Activated naive CD8-positive, alpha-beta T cell treated with anti-CD3 and anti-CD28 coated beads, Interleukin-2, amount 50 U/mL, for 24 hours (primary cell): ENCODE measurements around the gene KLK13.

ENCODE experiments used
- ATAC-seq: fragments of 150-1000 bp; cut with Tn5 transposase; one replicate; pipeline ENCODE4 v1.10.0; 2021
- DNase-seq: peaks from one replicate; pipeline ENCODE4 v3.0.0; 2021
- H3K27ac Mint-ChIP-seq: one replicate; pipeline ENCODE4 v1.8.0; 2021; ENCODE audit warnings: mild to moderate bottlenecking, mixed read lengths
- H3K27me3 Mint-ChIP-seq: one replicate; pipeline ENCODE4 v1.8.0; 2021; ENCODE audit warnings: mixed read lengths
- H3K36me3 Mint-ChIP-seq: one replicate; pipeline ENCODE4 v1.8.0; 2021; ENCODE audit warnings: low read depth, mixed read lengths
- H3K4me1 Mint-ChIP-seq: one replicate; pipeline ENCODE4 v1.8.0; 2021; ENCODE audit warnings: mixed read lengths
- H3K4me3 Mint-ChIP-seq: one replicate; pipeline ENCODE4 v1.8.0; 2021; ENCODE audit warnings: mild to moderate bottlenecking, moderate library complexity, mixed read lengths
- H3K9me3 Mint-ChIP-seq: one replicate; pipeline ENCODE4 v1.8.0; 2021; ENCODE audit warnings: mixed read lengths

The KLK13 gene

GRCh38 chr19:51097796-51098195 is 32.9 kb upstream of the KLK13 start:
- no peaks in the 10 kb centered on the region for H3K9me3 Mint-ChIP-seq
- ATAC-seq, result no peak
- peaks cover 17% of the 10 kb centered on the region for H3K36me3 Mint-ChIP-seq
- no peaks in the 10 kb centered on the region for H3K27me3 Mint-ChIP-seq
- no peak for DNase-seq
- H3K4me1 Mint-ChIP-seq, result peaks cover 10% of the 10 kb centered on the region
- H3K4me3 Mint-ChIP-seq, result no peak overlapping the region
- H3K27ac Mint-ChIP-seq, result no peak overlapping the region

GRCh38 chr19:51097166-51097738 is 32.4 kb upstream of the KLK13 start:
- H3K36me3 Mint-ChIP-seq, result peaks cover 13% of the 10 kb centered on the region
- H3K27me3 Mint-ChIP-seq, result no peaks in the 10 kb centered on the region
- peak; percentile 84 for DNase-seq
- ATAC-seq, result peak; percentile 45
- no peak overlapping the region for H3K4me3 Mint-ChIP-seq
- no peaks in the 10 kb centered on the region for H3K9me3 Mint-ChIP-seq
- H3K27ac Mint-ChIP-seq, result no peak overlapping the region
- peaks cover 5% of the 10 kb centered on the region for H3K4me1 Mint-ChIP-seq

DNA sequence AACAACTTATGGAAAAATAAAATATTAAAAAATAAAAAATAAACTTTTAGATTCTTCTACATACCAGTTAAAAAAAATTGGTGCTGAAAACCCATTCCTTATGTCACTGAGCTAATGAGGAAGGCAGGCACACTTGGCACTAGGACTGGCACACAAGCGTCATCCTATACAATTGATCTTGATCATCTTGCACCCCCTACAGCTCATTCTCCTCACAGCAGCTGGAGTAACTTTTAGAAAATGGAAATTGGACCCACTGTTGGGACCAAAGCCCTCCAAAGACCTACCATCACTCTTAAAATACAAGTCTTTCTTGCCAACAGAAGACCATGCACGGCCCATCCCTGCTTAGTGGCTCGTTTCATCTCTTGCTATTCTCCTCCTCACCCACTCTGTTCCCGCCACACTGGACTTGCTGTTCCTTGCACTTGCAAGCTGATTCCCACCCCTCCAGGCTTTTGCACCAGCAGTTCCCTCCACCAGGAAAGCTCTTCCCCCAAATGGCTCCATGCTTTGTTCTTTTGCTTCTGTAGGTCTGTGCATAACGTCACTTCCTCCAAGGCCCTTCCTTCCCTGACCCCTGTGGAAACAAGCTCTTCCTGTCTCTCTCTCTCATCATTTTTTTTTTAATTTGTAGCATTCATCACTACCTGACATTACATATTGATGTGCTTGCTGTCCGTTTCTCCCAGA is 31.7 kb upstream of the KLK13 start:
- DNase-seq (no peak), ATAC-seq (no peak)
- peaks cover 13% of the 10 kb centered on the region for H3K36me3 Mint-ChIP-seq
- H3K9me3 Mint-ChIP-seq, result no peaks in the 10 kb centered on the region
- peaks cover 5% of the 10 kb centered on the region for H3K4me1 Mint-ChIP-seq
- no peak overlapping the region for H3K27ac Mint-ChIP-seq
- no peaks in the 10 kb centered on the region for H3K27me3 Mint-ChIP-seq
- H3K4me3 Mint-ChIP-seq, result no peak overlapping the region

DNA sequence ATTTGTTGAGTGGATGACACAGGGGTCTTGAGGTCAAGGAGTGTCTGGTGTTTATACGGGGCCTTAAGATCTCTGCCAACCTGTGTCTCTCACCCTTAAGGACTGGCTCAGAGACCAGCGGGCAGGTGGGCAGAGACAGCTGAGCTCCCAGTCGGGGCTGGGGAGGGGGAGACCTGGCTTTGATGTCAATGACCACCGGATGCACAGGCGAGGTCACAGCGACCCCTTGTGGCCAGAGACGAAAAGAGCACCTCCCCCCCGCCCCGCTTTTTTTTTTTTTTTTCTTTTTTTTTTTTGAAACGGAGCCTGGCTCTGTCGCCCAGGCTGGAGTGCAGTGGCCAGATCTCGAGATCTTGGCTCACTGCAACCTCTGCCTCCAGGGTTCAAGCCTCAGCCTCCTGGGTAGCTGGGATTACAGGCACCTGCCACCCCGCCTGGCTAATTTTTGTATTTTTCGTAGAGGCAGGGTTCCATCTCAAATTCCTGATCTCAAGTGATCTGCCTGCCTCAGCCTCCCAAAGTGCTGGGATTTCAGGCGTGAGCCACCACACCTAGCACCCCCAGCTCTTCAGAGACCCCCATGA is 29.9 kb upstream of the KLK13 start:
- Mint-ChIP-seq H3K4me3 (no peak overlapping the region), H3K27ac (no peak overlapping the region)
- peak; percentile 38 for DNase-seq

GRCh38 chr19:51093510-51094345 is 28.8 kb upstream of the KLK13 start:
- H3K4me1 Mint-ChIP-seq, result peaks cover 3% of the 10 kb centered on the region
- H3K9me3 Mint-ChIP-seq, result no peaks in the 10 kb centered on the region
- no peaks in the 10 kb centered on the region for H3K27me3 Mint-ChIP-seq
- DNase-seq (no peak), ATAC-seq (no peak)
- no peak overlapping the region for H3K4me3 Mint-ChIP-seq
- peaks cover 11% of the 10 kb centered on the region for H3K36me3 Mint-ChIP-seq
- H3K27ac Mint-ChIP-seq, result no peak overlapping the region

More for the DNA sequence above, 29.9 kb upstream of the KLK13 start:
- no peak for ATAC-seq
- Mint-ChIP-seq H3K27me3 (no peaks in the 10 kb centered on the region), H3K36me3 (peaks cover 13% of the 10 kb centered on the region), H3K9me3 (no peaks in the 10 kb centered on the region), H3K4me1 (peaks cover 5% of the 10 kb centered on the region)

- Mint-ChIP-seq H3K4me1 (peaks cover 3% of the 10 kb centered on the region), H3K27me3 (no peaks in the 10 kb centered on the region), H3K27ac (no peak overlapping the region), H3K9me3 (no peaks in the 10 kb centered on the region), H3K36me3 (peaks cover 11% of the 10 kb centered on the region), H3K4me3 (no peak overlapping the region)
- no peak for DNase-seq
- ATAC-seq, result no peak
Measured at GRCh38 chr19:51093101-51093500, 28.2 kb upstream of the KLK13 start.

DNA sequence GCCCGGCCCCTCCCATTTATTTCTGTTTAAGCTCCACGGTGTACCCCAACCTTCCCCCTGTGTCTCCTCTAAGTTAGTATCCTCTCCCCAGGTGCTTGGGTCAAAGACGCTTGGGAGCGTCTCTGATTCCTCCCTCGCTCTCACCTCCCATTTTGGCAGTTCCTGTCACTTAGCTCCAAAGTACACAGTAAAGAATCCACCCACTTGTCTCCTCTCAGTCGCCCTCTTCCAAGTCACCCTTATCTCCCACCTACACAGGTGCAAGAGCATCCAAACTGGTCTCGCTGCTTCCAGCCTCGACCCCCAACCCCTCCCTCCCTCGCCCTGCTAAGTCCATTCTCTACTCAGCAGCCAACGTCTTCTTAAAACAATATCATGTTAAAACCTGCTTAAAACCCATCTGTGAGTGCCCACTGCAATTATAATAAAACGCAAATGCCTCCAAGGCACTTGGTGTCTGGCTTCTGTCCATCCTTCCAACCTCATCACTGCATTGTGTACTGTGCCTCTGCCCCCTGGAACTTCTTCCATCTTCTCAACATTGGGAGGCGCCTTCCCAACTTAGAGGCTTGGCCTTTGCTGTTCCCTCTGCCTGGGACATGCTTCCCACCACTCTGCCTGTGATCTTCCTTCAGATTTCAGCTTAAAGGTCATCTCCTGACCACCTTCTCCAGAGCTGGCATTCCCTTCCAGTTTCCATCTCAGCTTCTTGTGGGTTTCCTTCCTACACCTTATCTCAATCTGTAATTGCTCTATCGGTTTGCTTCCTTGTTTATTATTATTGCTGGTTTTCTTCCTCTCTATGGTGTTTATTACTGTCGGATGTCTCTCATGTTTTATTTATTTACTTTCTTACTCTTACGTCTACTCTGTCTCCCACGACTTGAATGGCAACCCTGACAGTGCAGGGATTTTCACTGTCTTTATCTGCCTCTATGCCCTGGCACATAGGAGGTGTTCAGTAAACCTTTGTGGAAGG is 27.3 kb upstream of the KLK13 start:
- Mint-ChIP-seq H3K4me1 (peaks cover 3% of the 10 kb centered on the region), H3K27ac (no peak overlapping the region), H3K4me3 (no peak overlapping the region), H3K9me3 (no peaks in the 10 kb centered on the region), H3K36me3 (peaks cover 8% of the 10 kb centered on the region), H3K27me3 (no peaks in the 10 kb centered on the region)
- DNase-seq, result no peak
- ATAC-seq, result no peak

DNA sequence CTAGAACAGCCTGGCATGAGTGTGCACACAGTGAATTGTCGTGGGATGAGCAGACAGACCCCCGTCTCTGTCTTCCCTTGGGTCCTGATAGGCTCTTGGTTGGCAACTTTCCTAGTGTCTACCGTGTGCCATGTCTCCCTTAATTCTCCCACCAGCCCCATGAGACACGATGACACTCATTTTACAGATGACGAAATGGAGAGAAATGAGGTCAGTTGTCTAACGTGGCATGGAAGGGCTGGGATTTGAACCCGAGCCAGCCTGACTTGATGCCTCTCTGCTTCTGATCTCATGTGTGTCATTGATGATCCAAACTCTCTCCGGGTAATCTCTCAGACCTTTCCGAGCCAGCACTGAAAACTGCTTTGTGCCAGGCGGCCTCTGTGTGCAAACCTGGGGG is 26.2 kb upstream of the KLK13 start:
- Mint-ChIP-seq H3K36me3 (peaks cover 2% of the 10 kb centered on the region), H3K4me3 (no peak overlapping the region)

GRCh38 chr19:51090471-51090870 is 25.6 kb upstream of the KLK13 start:
- ATAC-seq (no peak), DNase-seq (no peak)
- Mint-ChIP-seq H3K4me3 (no peak overlapping the region), H3K4me1 (no peaks in the 10 kb centered on the region), H3K36me3 (peaks cover 2% of the 10 kb centered on the region), H3K27ac (no peak overlapping the region), H3K27me3 (no peaks in the 10 kb centered on the region), H3K9me3 (no peaks in the 10 kb centered on the region)

More for the DNA sequence above, 26.2 kb upstream of the KLK13 start:
- Mint-ChIP-seq H3K27me3 (no peaks in the 10 kb centered on the region), H3K4me1 (no peaks in the 10 kb centered on the region), H3K27ac (no peak overlapping the region), H3K9me3 (no peaks in the 10 kb centered on the region)
- DNase-seq, result no peak
- no peak for ATAC-seq

DNA sequence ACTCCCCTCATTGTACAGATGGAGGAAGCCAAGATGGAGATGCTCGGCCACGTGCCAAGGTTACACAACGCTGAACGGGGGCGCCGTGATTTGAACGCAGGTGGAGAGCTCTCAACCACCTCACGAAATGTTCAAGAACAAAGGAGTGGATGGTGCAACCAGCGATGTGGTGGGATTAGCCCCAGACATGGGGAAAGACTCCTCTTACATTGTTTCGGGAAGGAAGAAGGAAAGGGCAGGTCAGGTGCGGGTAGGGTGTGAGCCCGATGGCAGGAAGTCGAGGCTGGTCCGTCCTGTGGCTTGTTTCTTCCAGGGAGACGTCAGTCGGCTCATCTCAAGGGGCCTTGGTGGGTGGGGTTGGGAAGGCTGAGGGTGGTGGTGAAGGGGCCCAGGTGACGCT is 24.9 kb upstream of the KLK13 start:
- Mint-ChIP-seq H3K36me3 (peaks cover 2% of the 10 kb centered on the region), H3K4me1 (no peaks in the 10 kb centered on the region), H3K27ac (no peak overlapping the region), H3K9me3 (no peaks in the 10 kb centered on the region), H3K4me3 (no peak overlapping the region), H3K27me3 (no peaks in the 10 kb centered on the region)
- DNase-seq (no peak), ATAC-seq (no peak)

- Mint-ChIP-seq H3K4me1 (no peaks in the 10 kb centered on the region), H3K9me3 (no peaks in the 10 kb centered on the region), H3K36me3 (peaks cover 2% of the 10 kb centered on the region), H3K27me3 (peaks cover 6% of the 10 kb centered on the region), H3K4me3 (no peak overlapping the region), H3K27ac (no peak overlapping the region)
- ATAC-seq (no peak), DNase-seq (no peak)
Measured at GRCh38 chr19:51086153-51086850, 21.4 kb upstream of the KLK13 start.

- peaks cover 6% of the 10 kb centered on the region for H3K27me3 Mint-ChIP-seq
- ATAC-seq, result no peak
- H3K27ac Mint-ChIP-seq, result no peak overlapping the region
Measured at GRCh38 chr19:51084505-51084904, 19.6 kb upstream of the KLK13 start.

DNA sequence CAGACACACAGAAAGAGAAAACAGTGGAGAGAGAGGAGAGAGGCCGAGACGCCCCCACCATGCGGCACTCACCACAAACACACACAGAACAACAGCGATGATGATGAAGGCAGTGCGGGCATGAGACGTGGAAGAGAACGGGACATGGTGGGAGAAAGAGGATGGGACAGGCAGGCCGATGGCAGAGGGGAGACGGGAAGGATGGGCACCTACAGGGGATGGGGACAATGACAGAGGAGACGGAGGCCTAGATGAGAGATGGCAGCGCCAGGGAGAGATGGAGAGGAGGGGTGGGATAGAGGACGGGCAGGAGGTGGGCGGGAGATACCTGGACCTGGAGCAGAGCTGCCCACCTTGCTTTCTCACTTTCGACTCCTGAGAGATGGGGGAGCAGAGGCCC is 18.9 kb upstream of the KLK13 start:
- ATAC-seq, result no peak
- no peak overlapping the region for H3K4me3 Mint-ChIP-seq
- H3K27me3 Mint-ChIP-seq, result peaks cover 6% of the 10 kb centered on the region
- DNase-seq, result no peak
- no peak overlapping the region for H3K27ac Mint-ChIP-seq
- H3K4me1 Mint-ChIP-seq, result no peaks in the 10 kb centered on the region
- H3K36me3 Mint-ChIP-seq, result peaks cover 2% of the 10 kb centered on the region
- no peaks in the 10 kb centered on the region for H3K9me3 Mint-ChIP-seq

More at GRCh38 chr19:51084505-51084904, 19.6 kb upstream of the KLK13 start:
- no peak for DNase-seq
- Mint-ChIP-seq H3K9me3 (no peaks in the 10 kb centered on the region), H3K4me1 (no peaks in the 10 kb centered on the region), H3K36me3 (peaks cover 2% of the 10 kb centered on the region), H3K4me3 (no peak overlapping the region)
